Fibroblast of the aortic adventitia (primary cell): ENCODE measurements around the gene RPP21. TPM values are rescaled to one million over a fixed set of nuclear protein-coding genes. Genes with fewer than 3 reads are reported as not detected.

Experiments
- DNase-seq: peaks from one replicate; pipeline ENCODE4 v3.0.0-alpha.2; 2010; ENCODE audit warnings: low read depth
- H3K4me3 ChIP-seq: 2 replicates; pipeline ENCODE4 v1.5.1; 2011; ENCODE audit warnings: low read depth, mild to moderate bottlenecking, control low read depth, low read length, moderate library complexity
- CTCF ChIP-seq: IDR thresholded peaks from 2 replicates; pipeline ENCODE4 v1.5.1; 2011; ENCODE audit warnings: mild to moderate bottlenecking, low read length, control low read depth, inconsistent platforms; ENCODE audit not compliant: insufficient read depth
- total RNA-seq: library from RNA; depleted of rRNA; stranded (reverse); fragments of >200 nt; gene quantifications from 2 replicates; pipeline ENCODE4 v1.2.3, GENCODE V29; 2012; ENCODE audit warnings: low replicate concordance

Gene RPP21
- total RNA-seq, 1 donor, result 23.6 TPM

DNA sequence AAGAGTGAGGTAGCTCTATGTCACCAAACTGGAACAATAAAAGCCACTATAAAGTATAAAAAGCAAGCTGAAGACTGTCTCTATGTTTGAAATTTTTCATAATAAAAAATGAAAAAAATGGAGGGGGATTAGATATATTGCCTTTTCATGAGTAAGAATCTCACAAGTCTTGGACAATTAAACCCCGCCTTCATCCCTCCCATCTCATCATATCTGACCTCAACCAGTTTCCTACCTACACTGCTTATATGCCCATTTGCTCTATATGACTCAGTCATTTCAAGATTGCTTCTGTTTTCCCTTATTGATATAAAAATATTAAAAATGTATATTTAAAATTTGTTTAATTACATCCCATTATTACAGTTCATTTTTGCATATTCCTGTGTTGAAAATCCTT lies 21.1 kb upstream of the RPP21 start:
- TF ChIP-seq CTCF, result no peak

DNA sequence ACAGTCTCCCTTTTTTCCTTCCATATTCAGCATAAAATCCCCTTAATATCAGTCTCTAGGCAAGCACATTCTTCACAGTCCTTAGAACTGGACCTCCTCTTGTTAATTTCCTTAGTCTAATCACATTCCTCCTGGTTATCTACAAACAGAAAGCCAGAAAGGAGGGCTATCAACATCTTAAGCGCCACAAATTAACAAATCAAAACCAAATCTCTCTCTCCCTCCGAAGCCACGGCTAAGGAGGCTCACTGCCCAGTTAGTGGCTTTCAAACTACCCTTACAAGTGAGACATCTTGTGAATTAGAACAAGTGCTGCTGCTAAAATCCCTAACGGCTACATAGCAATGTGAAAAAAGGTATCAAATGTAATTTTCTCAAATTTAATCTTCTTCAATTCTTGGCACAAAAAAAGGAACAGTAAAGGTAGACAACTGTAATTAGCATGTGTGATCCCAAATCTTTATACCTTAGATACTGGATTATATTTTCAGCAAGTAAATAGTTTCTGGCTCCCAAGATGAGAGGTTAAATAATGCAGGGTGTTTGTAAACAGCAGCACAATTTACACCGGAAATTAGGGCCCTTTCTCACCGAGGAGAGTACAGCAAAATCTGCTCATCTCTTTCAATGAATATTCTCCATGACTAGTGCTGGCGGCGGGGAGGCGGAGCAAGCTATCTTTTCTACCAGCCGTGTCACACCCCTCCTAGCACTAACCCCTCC lies 19.6 kb upstream of the RPP21 start:
- TF ChIP-seq CTCF, result no peak
- peak overlapping the region; percentile 97 for H3K4me3 ChIP-seq
- peak; percentile 15 for DNase-seq

More for the DNA sequence above, 21.1 kb upstream of the RPP21 start:
- no peak for DNase-seq
- H3K4me3 ChIP-seq, result no peak overlapping the region

DNA sequence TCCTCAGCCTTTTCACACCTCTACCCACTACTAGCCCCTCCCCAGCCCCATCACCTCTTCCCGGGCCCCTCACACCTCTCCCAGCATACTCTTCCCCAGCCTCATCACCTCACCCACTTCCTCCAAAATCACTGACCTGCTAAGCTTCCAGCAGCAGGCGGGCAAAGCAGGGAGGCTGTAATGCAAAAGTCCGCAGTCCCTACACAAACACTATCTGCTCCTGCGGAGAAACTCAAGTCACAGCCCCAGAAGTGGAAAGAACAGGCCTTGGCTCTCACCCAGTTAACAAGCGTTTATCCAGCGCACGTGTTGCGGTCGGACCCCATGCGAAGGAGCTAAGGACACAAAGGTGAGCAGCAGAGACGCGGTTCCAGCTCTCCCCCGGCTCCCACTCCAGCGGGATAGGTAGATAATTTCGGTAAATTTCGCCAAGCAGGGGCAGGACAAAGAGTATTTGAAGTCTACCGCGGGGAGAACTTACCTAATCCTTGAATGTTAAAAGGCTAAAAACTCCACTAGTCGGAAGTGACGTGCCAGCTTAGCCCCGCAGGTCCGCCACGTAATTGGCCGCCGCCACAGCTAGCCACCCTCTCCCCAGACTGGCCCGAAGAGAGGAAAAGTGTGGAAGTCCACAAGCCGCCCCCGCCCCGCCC lies 19.0 kb upstream of the RPP21 start:
- peak; percentile 79 for DNase-seq
- no peak for TF ChIP-seq CTCF
- peak overlapping the region; percentile 97 for H3K4me3 ChIP-seq

DNA sequence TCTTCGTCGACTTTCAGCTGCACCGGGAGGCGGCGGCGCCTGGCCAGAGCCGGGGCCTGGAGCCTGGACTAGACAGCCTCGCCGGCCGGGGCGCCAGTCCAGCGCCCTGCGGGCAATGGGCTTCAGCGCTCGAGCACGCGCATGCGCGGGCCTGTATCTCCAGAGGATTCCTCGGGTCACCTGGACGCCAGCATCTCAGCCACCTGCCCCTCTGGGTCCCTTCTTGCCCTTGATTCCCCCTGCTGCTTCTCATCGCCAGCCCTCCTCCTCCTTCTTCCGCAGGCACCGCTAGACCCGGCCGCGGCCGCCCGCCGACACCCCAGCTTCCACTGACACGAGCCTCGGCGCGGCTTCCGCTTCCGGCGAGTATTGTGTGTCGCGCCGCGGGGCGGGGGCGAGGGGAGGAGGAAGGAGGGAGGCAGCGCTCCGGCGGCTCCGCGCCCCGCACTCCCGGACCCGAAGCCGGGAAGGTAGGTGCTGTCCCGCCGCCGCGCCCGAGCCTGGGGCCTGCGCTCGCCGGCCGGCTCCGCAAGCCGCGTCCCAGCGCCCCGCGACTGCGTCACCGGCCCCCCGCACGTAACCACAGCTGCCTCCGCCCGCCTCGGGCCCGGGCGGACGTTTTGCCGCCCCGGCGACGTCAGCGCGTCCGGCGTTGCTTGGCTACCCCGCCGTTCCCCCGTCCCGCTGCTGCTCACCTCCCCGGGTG lies 18.3 kb upstream of the RPP21 start, which contains the start of gene TRIM39:
Gene TRIM39 (plus strand): TSS at position 402 of the 706 bp plus-strand sequence. CDS start 2,391 bp downstream, outside the sequence.
- peak within 1 kb of the TSS; percentile 97 for H3K4me3 ChIP-seq
- no peak for TF ChIP-seq CTCF

DNA sequence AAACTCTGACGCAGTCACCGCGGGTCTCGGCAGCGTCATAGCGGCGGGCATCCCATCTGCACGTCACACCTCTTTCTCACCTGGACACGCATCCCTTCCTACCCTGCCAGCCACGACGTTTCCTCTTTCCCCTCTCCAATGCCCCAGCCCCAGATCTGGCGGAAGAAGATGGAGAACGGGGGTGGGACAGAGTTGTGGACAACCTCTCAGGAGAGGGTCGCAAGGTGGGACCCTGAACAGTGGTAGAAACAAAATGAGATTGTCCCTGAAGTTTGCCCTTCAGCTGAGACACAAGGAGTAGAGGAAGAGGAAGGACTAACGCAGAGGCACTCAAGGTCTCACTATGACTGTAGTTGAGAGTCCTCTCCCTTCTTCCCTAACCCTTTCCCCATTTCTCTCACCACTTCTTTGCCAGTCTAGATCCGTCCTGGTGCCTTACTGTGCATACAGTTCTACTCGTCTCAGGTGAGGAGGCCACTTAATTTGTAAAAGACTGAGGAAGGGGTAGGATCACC lies 17.7 kb upstream of the RPP21 start:
- DNase-seq, result no peak
- TF ChIP-seq CTCF, result no peak

More for the DNA sequence above, 18.3 kb upstream of the RPP21 start, which contains the start of gene TRIM39:
- DNase-seq, result peak; percentile 78

GRCh38 chr6:30328397-30328796 lies 16.6 kb upstream of the RPP21 start:
- TF ChIP-seq CTCF, result no peak
- no peak overlapping the region for H3K4me3 ChIP-seq
- no peak for DNase-seq

More for the DNA sequence above, 17.7 kb upstream of the RPP21 start:
- H3K4me3 ChIP-seq, result peak overlapping the region; percentile 97
